Thyroid gland (tissue), 4 donors: Measurements from ENCODE around the gene DNAJC30. TPM values are rescaled to one million over a fixed set of nuclear protein-coding genes. Genes with fewer than 3 reads are reported as not detected.
"Not testable (repeated sequence)": the region's sequence is repeated elsewhere in the genome, so short reads cannot be mapped to it uniquely, and the experiment has no call there.

Experiments used
- DNase-seq, 2 donors: peaks; one replicate each; pipeline ENCODE4 v3.0.0-alpha.2; 2019
- H3K27ac ChIP-seq, 3 donors: fragments of 200-600 bp; sonication (generic); 1 replicate in 2 of 3; 2 replicates in 1 of 3; pipeline ENCODE4 v1.5.1; 2016 to 2019; ENCODE audit warnings: mild to moderate bottlenecking in 1 of 3, moderate library complexity in 1 of 3
- H3K27me3 ChIP-seq: fragments of 200-600 bp; sonication (generic); one replicate; pipeline ENCODE4 v1.5.1; 2019
- H3K36me3 ChIP-seq, 2 donors: fragments of 200-600 bp; sonication (generic); one replicate each; pipeline ENCODE4 v1.5.1; 2016 to 2019
- H3K4me1 ChIP-seq, 2 donors: fragments of 200-600 bp; sonication (generic); one replicate each; pipeline ENCODE4 v1.5.1; 2017 to 2019
- H3K4me3 ChIP-seq, 3 donors: fragments of 200-600 bp; sonication (generic); replicated peaks in 1 of 3; 1 replicate in 2 of 3; 2 replicates in 1 of 3; pipeline ENCODE4 v1.5.1; 2016; ENCODE audit warnings: mild to moderate bottlenecking in 1 of 3
- H3K9me3 ChIP-seq: fragments of 200-600 bp; sonication (generic); one replicate; pipeline ENCODE4 v1.5.1; 2017
- POLR2A ChIP-seq, 2 donors: fragments of 450-650 bp; IDR thresholded peaks; one replicate each; pipeline ENCODE4 v1.6.1; 2017; ENCODE audit warnings: antibody characterized with exemption in 2 of 2, mild to moderate bottlenecking in 2 of 2, moderate library complexity in 1 of 2
- WGBS, 2 donors: methylation state at CpG; one replicate each; pipeline ENCODE4 v1.1.5; 2017; 5-methylcytosine and 5-hydroxymethylcytosine counted together
- intact Hi-C: fragments of 100-400 bp; cut with DNase I; formaldehyde crosslinking; loops from one replicate; pipeline ENCODE4 v1.15.1; 2023
- total RNA-seq, 4 donors: library from RNA; depleted of rRNA; stranded (reverse); fragments of >200 nt; gene quantifications; one replicate each; pipeline ENCODE4 v1.2.3, GENCODE V29; 2016
- TF ChIP-seq, protein P1 (sequence below), 6 experiments: fragments of 200-600 bp in 3 of 6; fragments of 450-650 bp in 3 of 6; sonication (generic) in 3 of 6; IDR thresholded peaks; one replicate each; pipeline ENCODE4 v1.5.1; 2016 to 2019; ENCODE audit warnings: antibody characterized with exemption in 6 of 6, mild to moderate bottlenecking in 2 of 6, inconsistent platforms in 1 of 6, moderate library complexity in 1 of 6

Gene DNAJC30
- total RNA-seq, 4 donors from 2014 or later, result 9.0 to 19.1 (median 14.8) TPM

DNA sequence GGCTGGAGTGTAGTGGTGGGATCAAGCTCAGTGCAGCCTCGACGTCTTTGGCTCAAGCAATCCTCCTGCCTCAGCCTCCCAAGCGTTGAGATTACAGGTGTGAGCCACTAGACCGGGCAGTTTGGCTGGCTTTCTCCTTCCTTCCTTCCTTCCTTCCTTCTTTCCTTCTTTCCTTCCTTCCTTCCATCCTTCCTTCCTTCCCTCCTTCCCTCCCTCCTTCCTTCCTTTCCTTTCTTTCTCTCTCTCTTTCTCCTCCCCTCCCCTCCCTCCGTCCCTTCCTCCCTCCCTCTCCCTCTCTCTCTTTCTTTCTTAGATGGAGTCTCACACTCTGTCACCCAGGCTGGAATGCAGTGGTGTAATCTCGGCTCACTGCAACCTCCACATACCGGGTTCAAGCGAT is 23.3 kb downstream of the DNAJC30 start:
- H3K4me1 ChIP-seq, result no peaks in the 10 kb centered on the region
- intact Hi-C loops, result no loop called here
- no peak overlapping the region for H3K4me3 ChIP-seq
- no peak overlapping the region for H3K27ac ChIP-seq
- TF ChIP-seq, protein P1, sequence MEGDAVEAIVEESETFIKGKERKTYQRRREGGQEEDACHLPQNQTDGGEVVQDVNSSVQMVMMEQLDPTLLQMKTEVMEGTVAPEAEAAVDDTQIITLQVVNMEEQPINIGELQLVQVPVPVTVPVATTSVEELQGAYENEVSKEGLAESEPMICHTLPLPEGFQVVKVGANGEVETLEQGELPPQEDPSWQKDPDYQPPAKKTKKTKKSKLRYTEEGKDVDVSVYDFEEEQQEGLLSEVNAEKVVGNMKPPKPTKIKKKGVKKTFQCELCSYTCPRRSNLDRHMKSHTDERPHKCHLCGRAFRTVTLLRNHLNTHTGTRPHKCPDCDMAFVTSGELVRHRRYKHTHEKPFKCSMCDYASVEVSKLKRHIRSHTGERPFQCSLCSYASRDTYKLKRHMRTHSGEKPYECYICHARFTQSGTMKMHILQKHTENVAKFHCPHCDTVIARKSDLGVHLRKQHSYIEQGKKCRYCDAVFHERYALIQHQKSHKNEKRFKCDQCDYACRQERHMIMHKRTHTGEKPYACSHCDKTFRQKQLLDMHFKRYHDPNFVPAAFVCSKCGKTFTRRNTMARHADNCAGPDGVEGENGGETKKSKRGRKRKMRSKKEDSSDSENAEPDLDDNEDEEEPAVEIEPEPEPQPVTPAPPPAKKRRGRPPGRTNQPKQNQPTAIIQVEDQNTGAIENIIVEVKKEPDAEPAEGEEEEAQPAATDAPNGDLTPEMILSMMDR (IDR thresholded peaks at IDR 0.05), result no peak
- TF ChIP-seq POLR2A (IDR thresholded peaks at IDR 0.05), result no peak
- 71 to 76% methylated on average over 8 of the region's 8 CpGs for WGBS, 2 donors
- H3K27me3 ChIP-seq, result no peaks in the 10 kb centered on the region
- no peak for DNase-seq
- H3K36me3 ChIP-seq, result no peaks in the 10 kb centered on the region
- H3K9me3 ChIP-seq, result no peaks in the 10 kb centered on the region

DNA sequence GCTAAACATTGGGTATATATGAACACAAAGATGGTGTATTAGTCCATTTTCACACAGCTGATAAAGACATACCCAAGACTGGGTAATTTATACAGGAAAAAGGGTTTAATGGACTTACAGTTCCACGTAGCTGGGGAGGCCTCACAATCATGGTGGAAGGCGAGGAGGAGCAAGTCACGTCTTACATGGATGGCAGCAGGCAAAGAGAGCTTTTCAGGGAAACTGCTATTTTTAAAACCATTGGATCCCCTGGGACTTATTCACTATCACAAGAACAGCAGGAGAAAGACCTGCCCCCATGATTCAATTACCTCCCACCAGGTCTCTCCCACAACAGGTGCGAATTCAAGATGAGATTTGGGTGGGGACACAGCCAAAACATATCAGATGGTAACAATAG is 27.9 kb downstream of the DNAJC30 start:
- intact Hi-C loops, result not testable (repeated sequence)

DNA sequence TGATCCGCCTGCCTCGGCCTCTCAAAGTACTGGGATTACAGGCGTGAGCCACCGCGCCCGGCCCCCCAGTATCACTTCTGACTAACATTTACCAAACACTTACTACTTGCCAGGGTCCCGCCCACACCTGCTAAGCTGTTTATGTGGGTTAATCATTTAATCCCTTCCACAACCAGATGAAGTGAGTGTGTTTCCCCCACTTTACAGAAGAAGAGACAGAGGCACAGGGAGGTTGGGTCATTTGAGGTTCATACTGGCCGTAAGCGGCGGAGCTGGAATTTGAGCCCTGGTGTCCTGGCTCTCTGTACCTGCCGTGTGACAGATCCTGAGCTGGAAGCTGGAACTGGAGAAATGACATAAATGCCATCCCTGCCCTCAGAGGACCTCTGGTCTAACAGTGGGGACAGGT is 30.7 kb downstream of the DNAJC30 start:
- TF ChIP-seq POLR2A (IDR thresholded peaks at IDR 0.05), result no peak
- TF ChIP-seq, protein P1 (IDR thresholded peaks at IDR 0.05), result no peak
- DNase-seq, result no peak
- 61 to 62% methylated on average over 11 of the region's 11 CpGs for WGBS, 2 donors
- Histone ChIP-seq H3K9me3 (no peaks in the 10 kb centered on the region), H3K27me3 (no peaks in the 10 kb centered on the region), H3K36me3 (no peaks in the 10 kb centered on the region), H3K27ac (no peak overlapping the region), H3K4me3 (no peak overlapping the region), H3K4me1 (peaks cover 5 to 6% of the 10 kb centered on the region in 2 donors)
- intact Hi-C loops, result no loop called here

More for the DNA sequence above, 27.9 kb downstream of the DNAJC30 start:
- not testable (repeated sequence) for DNase-seq, H3K27me3 ChIP-seq, H3K27ac ChIP-seq, H3K4me3 ChIP-seq, H3K9me3 ChIP-seq, H3K4me1 ChIP-seq, H3K36me3 ChIP-seq
- WGBS, 2 donors, result 86 to 87% methylated on average over 4 of the region's 4 CpGs

DNA sequence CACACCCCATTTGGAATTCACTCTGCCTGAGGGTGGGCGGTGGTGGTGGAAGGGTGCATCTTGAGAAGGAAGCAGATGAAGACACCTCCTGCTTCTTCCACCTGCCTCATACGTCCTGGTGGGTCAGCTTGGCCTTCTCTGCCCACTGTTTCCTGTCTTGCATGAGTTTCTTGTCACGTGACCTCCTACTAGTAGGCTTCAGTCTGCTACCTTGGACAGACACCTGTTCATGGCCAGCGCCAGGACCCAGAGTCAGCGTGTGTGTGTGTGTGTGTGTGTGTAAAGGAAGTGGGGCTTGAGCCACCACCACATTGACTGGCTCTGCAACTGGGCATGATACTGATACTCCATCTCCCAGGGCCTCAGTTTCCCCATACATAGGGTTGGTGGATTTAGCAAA is 32.7 kb downstream of the DNAJC30 start:
- Histone ChIP-seq H3K27me3 (no peaks in the 10 kb centered on the region), H3K27ac (no peak overlapping the region)

DNA sequence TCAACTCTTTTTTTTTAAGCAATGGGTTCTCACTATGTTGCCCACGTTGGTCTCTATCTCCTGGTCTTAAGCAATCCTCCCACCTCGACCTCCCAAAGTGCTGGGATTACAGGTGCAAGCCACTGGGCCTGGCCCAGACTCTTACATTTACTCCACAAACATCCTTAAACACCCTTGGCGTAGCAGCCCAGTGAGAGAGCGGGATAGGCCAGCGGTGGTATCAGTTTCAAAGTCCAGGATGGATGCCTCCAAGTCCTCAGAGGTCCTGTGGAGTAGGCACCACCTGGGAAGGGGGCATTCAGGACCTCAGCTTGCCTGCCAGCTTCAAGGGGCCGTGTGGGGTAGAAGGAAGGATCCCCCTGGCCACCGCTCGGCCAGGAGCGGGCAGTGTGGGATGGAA is 33.7 kb downstream of the DNAJC30 start:
- no peaks in the 10 kb centered on the region for H3K27me3 ChIP-seq
- WGBS, 2 donors, result 52 to 68% methylated on average over 5 to 9 of the region's 9 CpGs
- H3K4me3 ChIP-seq, result no peak overlapping the region
- TF ChIP-seq, protein P1 (IDR thresholded peaks at IDR 0.05), result no peak
- TF ChIP-seq POLR2A (IDR thresholded peaks at IDR 0.05), result no peak
- H3K27ac ChIP-seq, result no peak overlapping the region
- H3K36me3 ChIP-seq, result no peaks in the 10 kb centered on the region
- DNase-seq, result no peak
- peaks cover 5 to 8% of the 10 kb centered on the region in 2 donors for H3K4me1 ChIP-seq
- intact Hi-C loops, result no loop called here
- no peaks in the 10 kb centered on the region for H3K9me3 ChIP-seq

More for the DNA sequence above, 32.7 kb downstream of the DNAJC30 start:
- H3K36me3 ChIP-seq, result no peaks in the 10 kb centered on the region
- no peak for TF ChIP-seq POLR2A (IDR thresholded peaks at IDR 0.05)
- TF ChIP-seq, protein P1 (IDR thresholded peaks at IDR 0.05), result no peak
- WGBS, 2 donors, result 60 to 67% methylated on average over 5 of the region's 5 CpGs
- peaks cover 5 to 8% of the 10 kb centered on the region in 2 donors for H3K4me1 ChIP-seq
- H3K4me3 ChIP-seq, result no peak overlapping the region
- intact Hi-C loops, result no loop called here
- no peaks in the 10 kb centered on the region for H3K9me3 ChIP-seq
- no peak for DNase-seq
